Neural cell (in vitro differentiated cells): Measurements from ENCODE around the gene TXNDC2. TPM values are rescaled to one million over a fixed set of nuclear protein-coding genes. Genes with fewer than 3 reads are reported as not detected.

Experiments used
- H2AFZ ChIP-seq: fragments of 200-600, 300-800 bp; sonication (generic), shearing (Covaris generic); 2 replicates; pipeline ENCODE4 v1.6.0; 2014; ENCODE audit warnings: low read depth, mild to moderate bottlenecking, antibody characterized with exemption, low read length, moderate library complexity
- H3F3A ChIP-seq: fragments of 200-600 bp; shearing (Covaris generic); 2 replicates; pipeline ENCODE4 v1.6.1; 2016; ENCODE audit warnings: mild to moderate bottlenecking, moderate library complexity, mixed read lengths, antibody characterized with exemption, low read length; ENCODE audit not compliant: insufficient read depth, poor library complexity, severe bottlenecking
- H3K27ac ChIP-seq: fragments of 200-600, 300-800 bp; sonication (generic), shearing (Covaris generic); 2 replicates; pipeline ENCODE4 v1.5.1; 2014; ENCODE audit warnings: mild to moderate bottlenecking, low read length, moderate library complexity
- H3K27me3 ChIP-seq: fragments of 300-800, 200-600 bp; sonication (generic), shearing (Covaris generic); 2 replicates; pipeline ENCODE4 v1.6.0; 2014; ENCODE audit warnings: mild to moderate bottlenecking, low read depth, low read length, moderate library complexity; ENCODE audit not compliant: insufficient read depth
- H3K36me3 ChIP-seq: fragments of 300-800, 200-600 bp; sonication (generic), shearing (Covaris generic); 2 replicates; pipeline ENCODE4 v1.5.1; 2014; ENCODE audit warnings: mild to moderate bottlenecking, antibody characterized with exemption, low read length, moderate library complexity; ENCODE audit not compliant: insufficient read depth
- H3K4me2 ChIP-seq: fragments of 300-800, 200-600 bp; sonication (generic), shearing (Covaris generic); 2 replicates; pipeline ENCODE4 v1.6.0; 2014; ENCODE audit warnings: mild to moderate bottlenecking, low read length
- H3K4me3 ChIP-seq: fragments of 300-800, 200-600 bp; sonication (generic), shearing (Covaris generic); 2 replicates; pipeline ENCODE4 v1.5.1; 2014; ENCODE audit warnings: mild to moderate bottlenecking, low read length, moderate library complexity
- H3K79me2 ChIP-seq: fragments of 200-600 bp; shearing (Covaris generic); replicated peaks from 2 replicates; pipeline ENCODE4 v1.6.0; 2014; ENCODE audit warnings: mild to moderate bottlenecking, low read length, moderate library complexity; ENCODE audit not compliant: insufficient read depth
- H3K9ac ChIP-seq: fragments of 300-800, 200-600 bp; sonication (generic), shearing (Covaris generic); 2 replicates; pipeline ENCODE4 v1.6.1; 2016; ENCODE audit warnings: mild to moderate bottlenecking, low read length, mixed read lengths
- H3K9me2 ChIP-seq: fragments of 200-600 bp; shearing (Covaris generic); 2 replicates; pipeline ENCODE4 v1.6.1; 2016; ENCODE audit warnings: mild to moderate bottlenecking, low read length, mixed read lengths; ENCODE audit not compliant: insufficient read depth
- H3K9me3 ChIP-seq: fragments of 200-600, 300-800 bp; sonication (generic), shearing (Covaris generic); 2 replicates; pipeline ENCODE4 v1.6.1; 2016; ENCODE audit warnings: mild to moderate bottlenecking, mixed run types, low read length, moderate library complexity, mixed read lengths
- H4K20me1 ChIP-seq: fragments of 200-600 bp; shearing (Covaris generic); 2 replicates; pipeline ENCODE4 v1.6.1; 2016; ENCODE audit warnings: mild to moderate bottlenecking, mixed run types; ENCODE audit not compliant: insufficient read depth
- EP300 ChIP-seq: fragments of 450-650 bp; conservative IDR thresholded peaks from 2 replicates; pipeline ENCODE4 v1.6.1; 2014; ENCODE audit warnings: antibody characterized with exemption, mild to moderate bottlenecking, moderate library complexity; ENCODE audit not compliant: poor library complexity, severe bottlenecking
- EZH2 ChIP-seq: fragments of 200-600, 300-800 bp; shearing (Covaris generic), sonication (generic); IDR thresholded peaks from 2 replicates; pipeline ENCODE4 v1.6.1; 2014; ENCODE audit warnings: antibody characterized with exemption, low read length, borderline replicate concordance, mild to moderate bottlenecking; ENCODE audit not compliant: insufficient read depth, poor library complexity, severe bottlenecking
- MXI1 ChIP-seq: fragments of 450-650 bp; conservative IDR thresholded peaks from 2 replicates; pipeline ENCODE4 v1.6.1; 2014; ENCODE audit warnings: antibody characterized with exemption, mild to moderate bottlenecking; ENCODE audit not compliant: poor library complexity, severe bottlenecking
- POLR2AphosphoS5 ChIP-seq: IDR thresholded peaks from 2 replicates; pipeline ENCODE4 v1.6.1; 2012
- RAD21 ChIP-seq: fragments of 450-650 bp; conservative IDR thresholded peaks from 2 replicates; pipeline ENCODE4 v1.6.1; 2014; ENCODE audit warnings: antibody characterized with exemption, mild to moderate bottlenecking, moderate library complexity
- SMC3 ChIP-seq: fragments of 450-650 bp; conservative IDR thresholded peaks from 2 replicates; pipeline ENCODE4 v1.6.1; 2014; ENCODE audit warnings: antibody characterized with exemption, mild to moderate bottlenecking, moderate library complexity; ENCODE audit not compliant: poor library complexity
- TAF1 ChIP-seq: IDR thresholded peaks from 2 replicates; pipeline ENCODE4 v1.6.1; 2012; ENCODE audit warnings: low read depth
- polyA plus RNA-seq: library from polyadenylated mRNA; depleted of rRNA; stranded (reverse); fragments of >200 nt; gene quantifications from 2 replicates; pipeline ENCODE4 v1.2.3, GENCODE V29; 2014
- TF ChIP-seq, protein P1 (sequence below): fragments of 450-650 bp; IDR thresholded peaks from 2 replicates; pipeline ENCODE4 v1.5.1; 2014; ENCODE audit warnings: antibody characterized with exemption, mild to moderate bottlenecking, moderate library complexity; ENCODE audit not compliant: poor library complexity, severe bottlenecking
- TF ChIP-seq, protein P2 (sequence below): IDR thresholded peaks from 2 replicates; pipeline ENCODE4 v1.6.1; 2012; ENCODE audit warnings: borderline replicate concordance

TXNDC2 gene
- polyA plus RNA-seq, 1 donor from 2014 or later, result 0.41 TPM

DNA sequence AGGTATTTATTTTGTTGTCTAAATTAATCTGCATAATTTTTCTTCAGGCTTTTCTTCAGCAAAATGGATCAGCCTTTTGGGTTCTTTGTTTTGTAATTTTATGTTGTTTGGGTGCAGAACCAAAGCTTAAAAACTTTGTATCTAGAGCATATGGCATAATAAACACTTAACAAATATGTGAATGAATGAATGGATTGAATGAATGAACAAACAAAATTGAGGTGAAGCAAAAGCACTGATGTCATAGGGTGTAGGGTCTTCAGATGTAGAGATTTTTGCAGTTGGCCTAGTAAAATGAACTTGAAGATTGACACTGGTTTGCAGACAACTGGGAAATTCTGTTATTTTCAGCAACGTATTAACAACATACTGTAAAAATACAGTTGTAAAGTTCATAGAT, 45.4 kb downstream of the TXNDC2 start:
- no peaks in the 10 kb centered on the region for H3K9me2 ChIP-seq
- no peaks in the 10 kb centered on the region for H3K27me3 ChIP-seq
- H3K9ac ChIP-seq, result no peak overlapping the region
- no peaks in the 10 kb centered on the region for H3F3A ChIP-seq
- no peak overlapping the region for H3K4me2 ChIP-seq
- no peaks in the 10 kb centered on the region for H3K36me3 ChIP-seq
- H3K27ac ChIP-seq, result no peak overlapping the region
- peaks cover 7% of the 10 kb centered on the region for H4K20me1 ChIP-seq
- H2AFZ ChIP-seq, result no peak overlapping the region
- H3K79me2 ChIP-seq, result peaks cover 77% of the 10 kb centered on the region
- H3K9me3 ChIP-seq, result no peaks in the 10 kb centered on the region
- TF ChIP-seq, protein P1, sequence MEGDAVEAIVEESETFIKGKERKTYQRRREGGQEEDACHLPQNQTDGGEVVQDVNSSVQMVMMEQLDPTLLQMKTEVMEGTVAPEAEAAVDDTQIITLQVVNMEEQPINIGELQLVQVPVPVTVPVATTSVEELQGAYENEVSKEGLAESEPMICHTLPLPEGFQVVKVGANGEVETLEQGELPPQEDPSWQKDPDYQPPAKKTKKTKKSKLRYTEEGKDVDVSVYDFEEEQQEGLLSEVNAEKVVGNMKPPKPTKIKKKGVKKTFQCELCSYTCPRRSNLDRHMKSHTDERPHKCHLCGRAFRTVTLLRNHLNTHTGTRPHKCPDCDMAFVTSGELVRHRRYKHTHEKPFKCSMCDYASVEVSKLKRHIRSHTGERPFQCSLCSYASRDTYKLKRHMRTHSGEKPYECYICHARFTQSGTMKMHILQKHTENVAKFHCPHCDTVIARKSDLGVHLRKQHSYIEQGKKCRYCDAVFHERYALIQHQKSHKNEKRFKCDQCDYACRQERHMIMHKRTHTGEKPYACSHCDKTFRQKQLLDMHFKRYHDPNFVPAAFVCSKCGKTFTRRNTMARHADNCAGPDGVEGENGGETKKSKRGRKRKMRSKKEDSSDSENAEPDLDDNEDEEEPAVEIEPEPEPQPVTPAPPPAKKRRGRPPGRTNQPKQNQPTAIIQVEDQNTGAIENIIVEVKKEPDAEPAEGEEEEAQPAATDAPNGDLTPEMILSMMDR, result no peak
- TF ChIP-seq RAD21, result no peak
- no peak for TF ChIP-seq EP300
- no peak for TF ChIP-seq EZH2
- TF ChIP-seq SMC3, result no peak
- TF ChIP-seq TAF1, result no peak
- no peak for TF ChIP-seq POLR2AphosphoS5
- TF ChIP-seq, protein P2, sequence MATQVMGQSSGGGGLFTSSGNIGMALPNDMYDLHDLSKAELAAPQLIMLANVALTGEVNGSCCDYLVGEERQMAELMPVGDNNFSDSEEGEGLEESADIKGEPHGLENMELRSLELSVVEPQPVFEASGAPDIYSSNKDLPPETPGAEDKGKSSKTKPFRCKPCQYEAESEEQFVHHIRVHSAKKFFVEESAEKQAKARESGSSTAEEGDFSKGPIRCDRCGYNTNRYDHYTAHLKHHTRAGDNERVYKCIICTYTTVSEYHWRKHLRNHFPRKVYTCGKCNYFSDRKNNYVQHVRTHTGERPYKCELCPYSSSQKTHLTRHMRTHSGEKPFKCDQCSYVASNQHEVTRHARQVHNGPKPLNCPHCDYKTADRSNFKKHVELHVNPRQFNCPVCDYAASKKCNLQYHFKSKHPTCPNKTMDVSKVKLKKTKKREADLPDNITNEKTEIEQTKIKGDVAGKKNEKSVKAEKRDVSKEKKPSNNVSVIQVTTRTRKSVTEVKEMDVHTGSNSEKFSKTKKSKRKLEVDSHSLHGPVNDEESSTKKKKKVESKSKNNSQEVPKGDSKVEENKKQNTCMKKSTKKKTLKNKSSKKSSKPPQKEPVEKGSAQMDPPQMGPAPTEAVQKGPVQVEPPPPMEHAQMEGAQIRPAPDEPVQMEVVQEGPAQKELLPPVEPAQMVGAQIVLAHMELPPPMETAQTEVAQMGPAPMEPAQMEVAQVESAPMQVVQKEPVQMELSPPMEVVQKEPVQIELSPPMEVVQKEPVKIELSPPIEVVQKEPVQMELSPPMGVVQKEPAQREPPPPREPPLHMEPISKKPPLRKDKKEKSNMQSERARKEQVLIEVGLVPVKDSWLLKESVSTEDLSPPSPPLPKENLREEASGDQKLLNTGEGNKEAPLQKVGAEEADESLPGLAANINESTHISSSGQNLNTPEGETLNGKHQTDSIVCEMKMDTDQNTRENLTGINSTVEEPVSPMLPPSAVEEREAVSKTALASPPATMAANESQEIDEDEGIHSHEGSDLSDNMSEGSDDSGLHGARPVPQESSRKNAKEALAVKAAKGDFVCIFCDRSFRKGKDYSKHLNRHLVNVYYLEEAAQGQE, result no peak
- TF ChIP-seq MXI1, result no peak
- H3K4me3 ChIP-seq, result no peak overlapping the region

DNA sequence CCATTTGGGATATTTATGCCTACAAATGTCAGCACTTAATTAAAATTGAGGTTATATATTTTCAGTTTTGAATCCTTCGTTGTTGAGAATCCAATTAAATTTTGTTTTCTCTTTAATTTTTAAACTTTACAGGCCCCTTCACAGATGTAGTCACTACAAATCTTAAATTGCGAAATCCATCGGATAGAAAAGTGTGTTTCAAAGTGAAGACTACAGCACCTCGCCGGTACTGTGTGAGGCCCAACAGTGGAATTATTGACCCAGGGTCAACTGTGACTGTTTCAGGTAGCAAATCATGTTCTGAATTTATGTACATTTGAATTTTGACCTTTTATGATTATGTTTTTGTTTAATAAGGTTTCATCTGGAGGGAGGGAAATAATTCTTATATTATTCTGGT, 45.9 kb downstream of the TXNDC2 start:
- Histone ChIP-seq H3K27ac (no peak overlapping the region), H2AFZ (no peak overlapping the region), H3K36me3 (peaks cover 3% of the 10 kb centered on the region), H3F3A (no peaks in the 10 kb centered on the region), H3K9ac (no peak overlapping the region), H3K4me2 (no peak overlapping the region), H3K9me3 (no peaks in the 10 kb centered on the region), H4K20me1 (peaks cover 7% of the 10 kb centered on the region), H3K27me3 (no peaks in the 10 kb centered on the region), H3K9me2 (no peaks in the 10 kb centered on the region), H3K79me2 (peaks cover 71% of the 10 kb centered on the region), H3K4me3 (no peak overlapping the region)
- TF ChIP-seq TAF1 (no peak), MXI1 (no peak), EP300 (no peak)
- TF ChIP-seq, protein P2, result no peak
